Fibroblast of lung (primary cell): Measurements from ENCODE around the gene CCDC47. TPM values are rescaled to one million over a fixed set of nuclear protein-coding genes. Genes with fewer than 3 reads are reported as not detected.

Experiments
- DNase-seq, 2 donors: peaks; one replicate each; pipeline versions ENCODE4 v3.0.0 to v3.0.0-alpha.2; 2010; ENCODE audit warnings: low read depth in 2 of 2
- H2AFZ ChIP-seq: 2 replicates; pipeline ENCODE4 v1.5.1; 2012; ENCODE audit warnings: low read length, control low read depth, inconsistent platforms
- H3K27ac ChIP-seq: 2 replicates; pipeline ENCODE4 v1.5.1; 2011; ENCODE audit warnings: low read length, control low read depth; ENCODE audit not compliant: insufficient read depth
- H3K27me3 ChIP-seq: 2 replicates; pipeline ENCODE4 v1.5.1; 2011; ENCODE audit warnings: mild to moderate bottlenecking, low read length; ENCODE audit not compliant: control insufficient read depth, insufficient read depth
- H3K36me3 ChIP-seq: 2 replicates; pipeline ENCODE4 v1.5.1; 2011; ENCODE audit warnings: low read length; ENCODE audit not compliant: control insufficient read depth, insufficient read depth
- H3K4me1 ChIP-seq: 2 replicates; pipeline ENCODE4 v1.5.1; 2011; ENCODE audit warnings: low read length; ENCODE audit not compliant: control insufficient read depth, insufficient read depth; ENCODE audit errors: extremely low read depth
- H3K4me2 ChIP-seq: 2 replicates; pipeline ENCODE4 v1.5.1; 2011; ENCODE audit warnings: low read length, control low read depth; ENCODE audit not compliant: insufficient read depth; ENCODE audit errors: extremely low read depth
- H3K4me3 ChIP-seq, 4 experiments: fragments of 200-600 bp in 1 of 4; sonication (generic) in 1 of 4; replicated peaks in 1 of 4; 2 replicates each; pipeline ENCODE4 v1.5.1; 2011 to 2016; ENCODE audit warnings: low read length in 4 of 4, low read depth in 3 of 4, mild to moderate bottlenecking in 3 of 4, control low read depth in 2 of 4, inconsistent platforms in 1 of 4, mixed read lengths in 1 of 4; ENCODE audit not compliant: insufficient read depth in 1 of 4; ENCODE audit errors: control extremely low read depth in 1 of 4
- H3K79me2 ChIP-seq: 2 replicates; pipeline ENCODE4 v1.5.1; 2012; ENCODE audit warnings: mild to moderate bottlenecking, low read length, inconsistent platforms; ENCODE audit not compliant: control insufficient read depth, insufficient read depth
- H3K9ac ChIP-seq: 2 replicates; pipeline ENCODE4 v1.5.1; 2011; ENCODE audit warnings: mild to moderate bottlenecking, low read length, control low read depth; ENCODE audit not compliant: insufficient read depth
- H3K9me3 ChIP-seq: 2 replicates; pipeline ENCODE4 v1.5.1; 2012; ENCODE audit warnings: low read depth, low read length; ENCODE audit not compliant: control insufficient read depth, insufficient read depth
- H4K20me1 ChIP-seq: 2 replicates; pipeline ENCODE4 v1.5.1; 2011; ENCODE audit warnings: low read length; ENCODE audit not compliant: control insufficient read depth, insufficient read depth; ENCODE audit errors: extremely low read depth
- EZH2 ChIP-seq: IDR thresholded peaks from 2 replicates; pipeline ENCODE4 v1.5.1; 2012; ENCODE audit warnings: low read length, control low read depth, mild to moderate bottlenecking; ENCODE audit errors: missing control alignments
- polyA plus RNA-seq, 2 donors: library from polyadenylated mRNA; depleted of rRNA in 1 of 2; stranded (reverse) in 1 of 2; unstranded in 1 of 2; fragments of >200 nt; gene quantifications; 2 replicates each; pipeline ENCODE4 v1.2.1, GENCODE V29; 2011 to 2012; ENCODE audit warnings: missing spikeins in 1 of 2
- total RNA-seq: library from RNA; depleted of rRNA; stranded (reverse); fragments of >200 nt; gene quantifications from 2 replicates; pipeline ENCODE4 v1.2.1, GENCODE V29; 2014
- TF ChIP-seq, protein P1 (sequence below), 2 donors: IDR thresholded peaks in 1 of 2; conservative IDR thresholded peaks in 1 of 2; 1 replicate in 1 of 2; 2 replicates in 1 of 2; pipeline ENCODE4 v1.5.1; 2011 to 2012; ENCODE audit warnings: low read length in 2 of 2, control low read depth in 1 of 2, inconsistent platforms in 1 of 2, low read depth in 1 of 2, mild to moderate bottlenecking in 1 of 2

CCDC47 gene
- total and polyA plus RNA-seq, 2 donors (not counting 1 experiment from before 2014, with no cell fraction given): 65.6 to 83.2 TPM

DNA sequence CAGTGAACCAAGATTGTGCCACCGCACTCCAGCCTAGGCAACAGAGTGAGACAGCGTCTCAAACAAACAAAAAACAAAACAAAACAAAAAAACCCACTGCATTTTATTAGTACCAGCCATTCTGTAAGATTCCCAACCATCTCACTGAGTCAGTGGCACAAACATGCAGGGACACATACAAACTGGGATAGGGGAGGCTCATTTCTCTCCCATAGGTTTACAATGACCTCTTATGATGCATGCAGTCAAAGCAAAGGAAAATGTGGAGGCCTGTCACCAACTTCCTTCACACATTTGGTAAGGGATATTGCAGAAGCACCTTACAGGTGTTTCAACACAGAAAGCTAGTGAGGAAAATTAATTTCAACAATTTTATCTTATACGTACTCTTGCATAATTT lies 19.4 kb downstream of the CCDC47 start:
- H3K27me3 ChIP-seq: no peaks in the 10 kb centered on the region

DNA sequence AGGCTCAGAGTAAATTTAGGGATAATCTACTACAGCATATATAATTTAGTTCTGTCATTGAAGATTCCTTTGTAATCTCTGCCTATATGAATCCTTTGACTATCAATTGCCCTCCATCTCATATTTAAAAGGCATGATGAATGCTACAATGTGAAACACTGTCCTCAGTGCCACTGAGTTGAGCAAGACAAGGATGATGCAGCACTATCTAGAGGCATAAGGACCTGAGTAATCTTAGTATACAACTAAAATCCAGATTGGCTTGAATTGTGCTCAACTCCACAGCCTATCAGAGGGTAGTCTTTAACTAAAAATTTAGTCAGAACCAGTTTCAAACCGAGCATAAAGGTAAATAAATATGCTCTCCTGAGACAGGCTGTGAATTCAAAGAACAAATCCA lies 20.2 kb downstream of the CCDC47 start:
- no peaks in the 10 kb centered on the region for H3K4me1 ChIP-seq
- no peaks in the 10 kb centered on the region for H3K27me3 ChIP-seq
- no peaks in the 10 kb centered on the region for H4K20me1 ChIP-seq
- DNase-seq: no peak
- no peaks in the 10 kb centered on the region for H3K79me2 ChIP-seq
- H3K9me3 ChIP-seq: no peaks in the 10 kb centered on the region
- H3K9ac ChIP-seq: no peak overlapping the region
- no peak overlapping the region for H3K4me2 ChIP-seq
- TF ChIP-seq EZH2: no peak
- TF ChIP-seq, protein P1, sequence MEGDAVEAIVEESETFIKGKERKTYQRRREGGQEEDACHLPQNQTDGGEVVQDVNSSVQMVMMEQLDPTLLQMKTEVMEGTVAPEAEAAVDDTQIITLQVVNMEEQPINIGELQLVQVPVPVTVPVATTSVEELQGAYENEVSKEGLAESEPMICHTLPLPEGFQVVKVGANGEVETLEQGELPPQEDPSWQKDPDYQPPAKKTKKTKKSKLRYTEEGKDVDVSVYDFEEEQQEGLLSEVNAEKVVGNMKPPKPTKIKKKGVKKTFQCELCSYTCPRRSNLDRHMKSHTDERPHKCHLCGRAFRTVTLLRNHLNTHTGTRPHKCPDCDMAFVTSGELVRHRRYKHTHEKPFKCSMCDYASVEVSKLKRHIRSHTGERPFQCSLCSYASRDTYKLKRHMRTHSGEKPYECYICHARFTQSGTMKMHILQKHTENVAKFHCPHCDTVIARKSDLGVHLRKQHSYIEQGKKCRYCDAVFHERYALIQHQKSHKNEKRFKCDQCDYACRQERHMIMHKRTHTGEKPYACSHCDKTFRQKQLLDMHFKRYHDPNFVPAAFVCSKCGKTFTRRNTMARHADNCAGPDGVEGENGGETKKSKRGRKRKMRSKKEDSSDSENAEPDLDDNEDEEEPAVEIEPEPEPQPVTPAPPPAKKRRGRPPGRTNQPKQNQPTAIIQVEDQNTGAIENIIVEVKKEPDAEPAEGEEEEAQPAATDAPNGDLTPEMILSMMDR (conservative IDR thresholded peaks at IDR 0.05 in 1 of 2, IDR thresholded peaks at IDR 0.05 in 1 of 2; ENCODE audit: low read depth in 1 of 2, low read length in 2 of 2): no peak
- H3K4me3 ChIP-seq: no peak overlapping the region
- H2AFZ ChIP-seq: no peak overlapping the region
- H3K36me3 ChIP-seq: peaks cover 7% of the 10 kb centered on the region
- H3K27ac ChIP-seq: no peak overlapping the region

More for the DNA sequence above, 19.4 kb downstream of the CCDC47 start:
- H3K36me3 ChIP-seq: peaks cover 5% of the 10 kb centered on the region
- no peak for DNase-seq
- H3K4me2 ChIP-seq: no peak overlapping the region
- H4K20me1 ChIP-seq: no peaks in the 10 kb centered on the region
- H3K9me3 ChIP-seq: no peaks in the 10 kb centered on the region
- no peak overlapping the region for H3K4me3 ChIP-seq
- no peak overlapping the region for H3K27ac ChIP-seq
- TF ChIP-seq, protein P1 (conservative IDR thresholded peaks at IDR 0.05 in 1 of 2, IDR thresholded peaks at IDR 0.05 in 1 of 2; ENCODE audit: low read depth in 1 of 2, low read length in 2 of 2): no peak
- no peak for TF ChIP-seq EZH2
- H3K79me2 ChIP-seq: no peaks in the 10 kb centered on the region
- H2AFZ ChIP-seq: no peak overlapping the region
- no peaks in the 10 kb centered on the region for H3K4me1 ChIP-seq
- H3K9ac ChIP-seq: no peak overlapping the region

DNA sequence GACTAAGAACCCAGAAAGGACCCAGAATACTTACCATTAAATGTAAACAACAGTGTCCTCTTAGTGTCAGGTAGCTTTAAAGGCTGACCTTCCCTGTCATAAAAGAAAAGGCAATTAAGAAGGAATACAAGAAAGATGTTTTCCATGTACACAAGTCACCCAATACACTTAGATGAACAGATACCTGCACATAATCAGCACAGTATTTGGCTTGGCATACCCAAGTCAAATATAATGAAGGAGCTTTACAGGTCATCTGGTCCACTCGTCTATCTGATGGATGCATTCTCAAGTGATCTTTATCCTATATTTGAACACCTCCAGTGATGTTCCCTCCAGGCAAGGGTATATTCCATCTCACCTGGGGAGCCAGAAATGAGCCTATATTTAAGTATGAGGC lies 20.7 kb downstream of the CCDC47 start:
- no peak overlapping the region for H3K4me3 ChIP-seq
- no peaks in the 10 kb centered on the region for H3K4me1 ChIP-seq
- H3K36me3 ChIP-seq: peaks cover 6% of the 10 kb centered on the region

More for the DNA sequence above, 20.7 kb downstream of the CCDC47 start:
- TF ChIP-seq, protein P1 (conservative IDR thresholded peaks at IDR 0.05 in 1 of 2, IDR thresholded peaks at IDR 0.05 in 1 of 2; ENCODE audit: low read depth in 1 of 2, low read length in 2 of 2): no peak
- no peak for TF ChIP-seq EZH2
- no peak for DNase-seq
- Histone ChIP-seq H3K9ac (no peak overlapping the region), H3K9me3 (no peaks in the 10 kb centered on the region), H2AFZ (no peak overlapping the region), H3K27me3 (no peaks in the 10 kb centered on the region), H4K20me1 (no peaks in the 10 kb centered on the region), H3K79me2 (no peaks in the 10 kb centered on the region), H3K27ac (no peak overlapping the region), H3K4me2 (no peak overlapping the region)
